PC-3 (cell line): ENCODE results near the gene FGGY. TPM values are rescaled to one million over a fixed set of nuclear protein-coding genes. Genes with fewer than 3 reads are reported as not detected.
"Not testable (repeated sequence)": the region's sequence is repeated elsewhere in the genome, so short reads cannot be mapped to it uniquely, and the experiment has no call there.

ENCODE experiments used
- ATAC-seq: fragments of 200-7000 bp; cut with Tn5 transposase; 2 replicates; pipeline ENCODE4 v1.9.1; 2020; ENCODE audit warnings: mild to moderate bottlenecking, moderate library complexity
- BruUV-seq: library from RNA; stranded (reverse); fragments of 400-500 nt; replicated peaks from 2 replicates; lab custom pipeline; 2021; lab: Mats Ljungman, UMichigan
- CTCF ChIA-PET: fragments of 300-600 bp; sonication (Branson Sonifier 250); formaldehyde crosslinking; loops from one replicate; lab custom pipeline; 2022; ENCODE audit warnings: antibody characterized with exemption; lab: Charles Lee
- POLR2A ChIA-PET: fragments of 300-600 bp; sonication (Branson Sonifier 250); formaldehyde crosslinking; loops from one replicate; lab custom pipeline; 2022; ENCODE audit warnings: antibody characterized with exemption; ENCODE audit not compliant: unreplicated experiment; lab: Charles Lee
- DNase-seq: peaks from one replicate; pipeline ENCODE4 v3.0.0-alpha.2; 2015
- H2AFZ ChIP-seq: fragments of 300-600 bp; sonication (generic); 2 replicates; pipeline ENCODE4 v1.6.0; 2016; ENCODE audit warnings: antibody characterized with exemption, low read length
- H3F3A ChIP-seq: fragments of 300-600 bp; sonication (generic); one replicate; pipeline ENCODE4 v1.6.0; 2017; ENCODE audit warnings: antibody characterized with exemption, low read length, control low read depth, mild to moderate bottlenecking; ENCODE audit not compliant: unreplicated experiment
- H3K27ac ChIP-seq: fragments of 300-600 bp; sonication (generic); 2 replicates; pipeline ENCODE4 v1.5.1; 2016; ENCODE audit warnings: mild to moderate bottlenecking, low read length
- H3K27me3 ChIP-seq: fragments of 300-600 bp; sonication (generic); 2 replicates; pipeline ENCODE4 v1.6.1; 2016; ENCODE audit warnings: low read length, mixed read lengths
- H3K36me3 ChIP-seq: fragments of 300-600 bp; sonication (generic); 2 replicates; pipeline ENCODE4 v1.6.1; 2016; ENCODE audit warnings: low read depth, mixed run types, low read length, mixed read lengths
- H3K4me1 ChIP-seq: fragments of 300-600 bp; sonication (generic); 2 replicates; pipeline ENCODE4 v1.5.1; 2016; ENCODE audit warnings: low read length; ENCODE audit not compliant: insufficient read depth
- H3K4me2 ChIP-seq: fragments of 300-600 bp; sonication (generic); 2 replicates; pipeline ENCODE4 v1.6.0; 2016; ENCODE audit warnings: low read length
- H3K4me3 ChIP-seq: fragments of 300-600 bp; sonication (generic); 2 replicates; pipeline ENCODE4 v1.5.1; 2016; ENCODE audit warnings: mild to moderate bottlenecking, low read length, mixed read lengths
- H3K79me2 ChIP-seq: fragments of 300-600 bp; sonication (generic); 2 replicates; pipeline ENCODE4 v1.6.1; 2017; ENCODE audit warnings: low read length, mixed read lengths
- H3K9ac ChIP-seq: fragments of 300-600 bp; sonication (generic); 2 replicates; pipeline ENCODE4 v1.6.0; 2016; ENCODE audit warnings: mild to moderate bottlenecking, low read length
- H3K9me2 ChIP-seq: fragments of 300-600 bp; sonication (generic); replicated peaks from 2 replicates; pipeline ENCODE4 v1.6.1; 2016; ENCODE audit warnings: mixed run types, low read length, mixed read lengths
- H3K9me3 ChIP-seq: fragments of 300-600 bp; sonication (generic); 2 replicates; pipeline ENCODE4 v1.6.1; 2016; ENCODE audit warnings: low read length, mixed read lengths
- H4K20me1 ChIP-seq: fragments of 300-600 bp; sonication (generic); 2 replicates; pipeline ENCODE4 v1.6.1; 2016; ENCODE audit warnings: low read length, mixed read lengths
- EZH2 ChIP-seq: fragments of 300-600 bp; sonication (generic); IDR thresholded peaks from one replicate; pipeline ENCODE4 v1.6.1; 2017; ENCODE audit warnings: antibody characterized with exemption, mild to moderate bottlenecking, low read length; ENCODE audit not compliant: unreplicated experiment
- EZH2phosphoT487 ChIP-seq: fragments of 300-600 bp; sonication (generic); IDR thresholded peaks from 2 replicates; pipeline ENCODE4 v1.6.1; 2018; ENCODE audit warnings: mild to moderate bottlenecking, antibody characterized with exemption, low read length, borderline replicate concordance
- intact Hi-C: fragments of 100-400 bp; cut with micrococcal nuclease; formaldehyde crosslinking; loops from 2 replicates; pipeline ENCODE4 v1.9.0; 2023
- total RNA-seq: library from RNA; depleted of rRNA; stranded (reverse); fragments of >200 nt; gene quantifications from 2 replicates; pipeline ENCODE4 v1.2.3, GENCODE V29; 2014
- TF ChIP-seq, protein P1 (sequence below): fragments of 300-600 bp; sonication (generic); conservative IDR thresholded peaks from 2 replicates; pipeline ENCODE4 v1.5.1; 2017; ENCODE audit warnings: antibody characterized with exemption, low read depth, mild to moderate bottlenecking, low read length

The FGGY gene
- total RNA-seq, 1 experiment from 2014 or later = 7.4 TPM

DNA sequence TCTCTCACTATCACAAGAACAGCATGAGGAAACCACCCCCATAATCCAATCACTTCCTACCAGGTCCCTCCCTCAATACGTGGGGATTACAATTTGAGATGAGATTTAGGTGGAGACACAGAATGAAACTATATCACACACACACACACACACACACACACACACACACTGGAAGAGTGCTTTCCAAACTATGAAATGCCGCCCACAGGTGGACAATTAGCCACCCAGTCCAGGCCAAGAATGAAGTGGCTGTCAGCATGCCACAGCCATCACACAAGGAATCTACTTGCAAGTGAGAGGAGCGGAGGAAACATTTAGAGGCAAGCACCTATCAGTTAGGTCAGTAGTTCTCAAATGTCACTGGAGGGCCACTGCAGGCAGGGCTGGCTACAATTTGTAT, 412.4 kb downstream of the FGGY start:
- no peak overlapping the region for H2AFZ ChIP-seq
- no peaks in the 10 kb centered on the region for H3F3A ChIP-seq
- H3K9ac ChIP-seq = no peak overlapping the region
- peaks cover 13% of the 10 kb centered on the region for H3K4me1 ChIP-seq
- H3K36me3 ChIP-seq = no peaks in the 10 kb centered on the region
- H4K20me1 ChIP-seq = no peaks in the 10 kb centered on the region
- H3K27me3 ChIP-seq = no peaks in the 10 kb centered on the region
- CTCF ChIA-PET = no interaction called here
- BruUV-seq = no TSS peak
- intact Hi-C loops = no loop called here
- H3K27ac ChIP-seq = no peak overlapping the region
- POLR2A ChIA-PET = no interaction called here
- no peak overlapping the region for H3K4me2 ChIP-seq
- TF ChIP-seq, protein P1, sequence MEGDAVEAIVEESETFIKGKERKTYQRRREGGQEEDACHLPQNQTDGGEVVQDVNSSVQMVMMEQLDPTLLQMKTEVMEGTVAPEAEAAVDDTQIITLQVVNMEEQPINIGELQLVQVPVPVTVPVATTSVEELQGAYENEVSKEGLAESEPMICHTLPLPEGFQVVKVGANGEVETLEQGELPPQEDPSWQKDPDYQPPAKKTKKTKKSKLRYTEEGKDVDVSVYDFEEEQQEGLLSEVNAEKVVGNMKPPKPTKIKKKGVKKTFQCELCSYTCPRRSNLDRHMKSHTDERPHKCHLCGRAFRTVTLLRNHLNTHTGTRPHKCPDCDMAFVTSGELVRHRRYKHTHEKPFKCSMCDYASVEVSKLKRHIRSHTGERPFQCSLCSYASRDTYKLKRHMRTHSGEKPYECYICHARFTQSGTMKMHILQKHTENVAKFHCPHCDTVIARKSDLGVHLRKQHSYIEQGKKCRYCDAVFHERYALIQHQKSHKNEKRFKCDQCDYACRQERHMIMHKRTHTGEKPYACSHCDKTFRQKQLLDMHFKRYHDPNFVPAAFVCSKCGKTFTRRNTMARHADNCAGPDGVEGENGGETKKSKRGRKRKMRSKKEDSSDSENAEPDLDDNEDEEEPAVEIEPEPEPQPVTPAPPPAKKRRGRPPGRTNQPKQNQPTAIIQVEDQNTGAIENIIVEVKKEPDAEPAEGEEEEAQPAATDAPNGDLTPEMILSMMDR = no peak
- TF ChIP-seq EZH2 (no peak), EZH2phosphoT487 (no peak)
- H3K9me2 ChIP-seq = no peaks in the 10 kb centered on the region
- H3K79me2 ChIP-seq = no peaks in the 10 kb centered on the region
- ATAC-seq (no peak), DNase-seq (no peak)
- H3K4me3 ChIP-seq = no peak overlapping the region
- H3K9me3 ChIP-seq = no peaks in the 10 kb centered on the region

DNA sequence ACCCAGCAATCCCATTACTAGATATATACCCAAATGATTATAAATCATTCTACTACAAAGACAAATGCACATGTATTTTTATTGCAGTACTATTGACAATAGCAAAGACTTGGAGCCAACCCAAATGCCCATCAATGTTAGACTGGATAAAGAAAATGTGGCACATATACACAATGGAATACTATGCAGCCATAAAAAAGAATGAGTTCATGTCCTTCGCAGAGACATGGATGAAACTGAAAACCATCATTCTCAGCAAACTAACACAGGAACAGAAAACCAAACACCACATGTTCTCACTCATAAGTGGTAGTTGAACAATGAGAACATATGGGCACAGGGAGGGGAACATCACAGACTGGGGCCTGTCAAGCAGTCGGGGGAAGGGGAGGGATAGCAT, 414.0 kb downstream of the FGGY start:
- DNase-seq, POLR2A ChIA-PET, BruUV-seq, intact Hi-C loops, H3K4me2 ChIP-seq, H3K9ac ChIP-seq, H3K27me3 ChIP-seq, ATAC-seq, H3K79me2 ChIP-seq, H3K27ac ChIP-seq, H2AFZ ChIP-seq, H3K36me3 ChIP-seq, H3F3A ChIP-seq, H3K4me3 ChIP-seq, H3K9me2 ChIP-seq, H3K9me3 ChIP-seq, H4K20me1 ChIP-seq: not testable (repeated sequence)
- CTCF ChIA-PET = interaction anchor here (0.6 kb wide), 1 partner anchor 972 kb away, joined by 3 read pairs; no protein-coding TSS in a partner anchor
- peaks cover 13% of the 10 kb centered on the region for H3K4me1 ChIP-seq

DNA sequence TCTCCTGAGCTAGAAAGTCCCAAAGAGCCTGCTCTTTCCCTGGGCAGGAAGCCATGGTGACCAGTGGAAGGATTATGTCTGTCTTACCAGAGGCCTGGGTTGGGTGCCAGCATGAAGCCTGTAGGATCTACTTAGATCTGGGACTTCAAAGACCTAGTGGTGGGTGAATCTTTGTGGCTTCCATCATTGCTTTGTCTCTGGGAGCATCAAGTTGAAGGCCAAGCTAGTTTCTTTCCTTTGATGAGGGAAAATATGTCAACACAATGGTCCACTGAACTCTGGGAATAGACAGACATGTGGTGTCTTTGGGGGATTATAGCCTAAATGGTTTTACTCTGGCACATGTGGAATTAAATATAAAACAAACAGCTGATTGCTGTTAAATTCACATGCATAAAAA, 417.3 kb downstream of the FGGY start:
- H3K4me1 ChIP-seq = no peaks in the 10 kb centered on the region
- no peak overlapping the region for H3K9ac ChIP-seq
- ATAC-seq (no peak), DNase-seq (no peak)
- no peaks in the 10 kb centered on the region for H3K27me3 ChIP-seq
- no peaks in the 10 kb centered on the region for H4K20me1 ChIP-seq
- H3K9me3 ChIP-seq = no peaks in the 10 kb centered on the region
- no peak overlapping the region for H2AFZ ChIP-seq
- BruUV-seq = no TSS peak
- intact Hi-C loops = no loop called here
- CTCF ChIA-PET = no interaction called here
- POLR2A ChIA-PET = no interaction called here
- no peaks in the 10 kb centered on the region for H3F3A ChIP-seq
- H3K4me2 ChIP-seq = no peak overlapping the region
- no peak overlapping the region for H3K27ac ChIP-seq
- TF ChIP-seq EZH2 (no peak), EZH2phosphoT487 (no peak)
- TF ChIP-seq, protein P1 = no peak
- H3K4me3 ChIP-seq = no peak overlapping the region
- no peaks in the 10 kb centered on the region for H3K36me3 ChIP-seq
- no peaks in the 10 kb centered on the region for H3K9me2 ChIP-seq
- no peaks in the 10 kb centered on the region for H3K79me2 ChIP-seq
